ENCODE measurements around the gene KRTAP10-2.
A peak's percentile ranks its signal among the peaks of the same experiment; 100 is the strongest.
"Not testable (repeated sequence)": the region's sequence is repeated elsewhere in the genome, so short reads cannot be mapped to it uniquely, and the experiment has no call there.

The KRTAP10-2 gene

DNA sequence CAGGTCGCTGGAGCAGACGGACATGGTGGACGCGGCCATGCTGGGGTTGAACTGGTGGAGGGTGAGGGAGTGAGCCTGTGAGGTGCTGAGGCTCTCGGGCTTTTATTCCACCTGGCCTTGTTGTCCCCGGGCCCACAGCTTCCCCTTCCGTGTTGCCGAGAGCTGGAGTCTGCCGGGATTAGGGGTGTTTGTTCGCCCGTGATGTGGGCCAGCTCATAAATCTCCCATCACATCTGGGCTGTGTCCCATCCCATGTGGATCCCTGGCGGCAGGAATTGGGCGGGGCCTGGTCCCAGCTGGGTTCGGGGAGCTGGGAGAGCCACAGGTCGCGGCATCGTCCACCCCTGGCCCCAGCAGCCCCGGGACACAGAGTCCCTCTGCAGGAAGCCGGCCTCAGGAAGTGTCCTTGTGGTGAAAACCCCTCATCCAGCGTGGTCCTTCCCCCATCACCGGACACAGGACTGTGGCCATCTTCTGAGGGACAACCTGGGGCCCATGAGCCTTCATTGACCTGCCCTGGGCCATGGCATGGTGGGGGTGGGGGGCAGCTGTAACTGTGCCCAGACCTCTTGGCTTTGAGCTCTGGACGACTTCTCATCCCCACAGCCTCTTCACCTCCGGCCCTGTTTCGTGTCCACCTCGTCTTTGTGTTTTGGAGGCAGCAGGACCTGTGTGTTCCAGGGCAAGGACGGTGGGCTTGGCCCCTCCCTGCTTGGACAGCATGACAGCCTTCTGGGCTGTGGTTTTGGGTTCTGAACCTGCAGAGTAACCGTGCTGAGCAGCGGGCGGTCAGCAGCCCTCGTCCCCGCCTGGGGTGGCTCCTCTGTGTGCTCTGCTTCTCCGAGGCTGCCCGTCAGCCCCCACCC is 41.4 kb upstream of the KRTAP10-2 start, which contains the start of gene KRTAP10-6:
TSS of gene KRTAP10-6 (minus strand) at position 60 of the 866 bp plus-strand sequence. CDS start at position 39, 21 bp downstream.
- Histone ChIP-seq H3K36me3 (ENCODE audit: insufficient read depth, low read length) (no peaks in the 10 kb centered on the region), H3K4me1 (ENCODE audit: control insufficient read depth, insufficient read depth, low read length) (peaks cover 5% of the 10 kb centered on the region), H3K4me3 (ENCODE audit: low read length) (no peak within 1 kb of the TSS), H3K9me3 (replicated peaks; ENCODE audit: low read length) (no peaks in the 10 kb centered on the region), H3K9ac (ENCODE audit: low read depth, low read length) (no peak within 1 kb of the TSS), H3K27me3 (ENCODE audit: control insufficient read depth, insufficient read depth, low read length) (peaks cover 61% of the 10 kb centered on the region), H3K4me2 (ENCODE audit: low read length) (peak within 1 kb of the TSS; percentile 32)

DNA sequence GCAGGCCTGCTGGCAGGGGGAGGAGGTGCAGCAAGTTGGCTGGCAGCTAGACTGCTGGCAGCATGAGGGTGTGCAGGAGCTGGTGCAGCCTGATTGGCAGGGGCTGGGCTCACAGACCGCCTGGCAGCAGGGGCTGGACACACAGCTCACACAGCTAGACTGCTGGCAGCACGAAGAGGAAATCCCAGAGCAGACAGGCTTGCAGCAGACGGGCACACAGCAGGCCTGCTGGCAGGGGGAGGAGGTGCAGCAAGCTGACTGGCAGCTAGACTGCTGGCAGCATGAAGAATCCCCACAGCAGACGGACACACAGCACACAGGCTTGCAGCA is 40.5 kb upstream of the KRTAP10-2 start:
- not testable (repeated sequence) for H3K9me3 ChIP-seq (replicated peaks; ENCODE audit: low read length); H3K9ac ChIP-seq (ENCODE audit: low read depth, low read length); H3K4me2 ChIP-seq (ENCODE audit: low read length); H3K36me3 ChIP-seq (ENCODE audit: insufficient read depth, low read length); H3K4me3 ChIP-seq (ENCODE audit: low read length); H3K4me1 ChIP-seq (ENCODE audit: control insufficient read depth, insufficient read depth, low read length)
- H3K27me3 ChIP-seq (ENCODE audit: control insufficient read depth, insufficient read depth, low read length): peaks cover 60% of the 10 kb centered on the region

DNA sequence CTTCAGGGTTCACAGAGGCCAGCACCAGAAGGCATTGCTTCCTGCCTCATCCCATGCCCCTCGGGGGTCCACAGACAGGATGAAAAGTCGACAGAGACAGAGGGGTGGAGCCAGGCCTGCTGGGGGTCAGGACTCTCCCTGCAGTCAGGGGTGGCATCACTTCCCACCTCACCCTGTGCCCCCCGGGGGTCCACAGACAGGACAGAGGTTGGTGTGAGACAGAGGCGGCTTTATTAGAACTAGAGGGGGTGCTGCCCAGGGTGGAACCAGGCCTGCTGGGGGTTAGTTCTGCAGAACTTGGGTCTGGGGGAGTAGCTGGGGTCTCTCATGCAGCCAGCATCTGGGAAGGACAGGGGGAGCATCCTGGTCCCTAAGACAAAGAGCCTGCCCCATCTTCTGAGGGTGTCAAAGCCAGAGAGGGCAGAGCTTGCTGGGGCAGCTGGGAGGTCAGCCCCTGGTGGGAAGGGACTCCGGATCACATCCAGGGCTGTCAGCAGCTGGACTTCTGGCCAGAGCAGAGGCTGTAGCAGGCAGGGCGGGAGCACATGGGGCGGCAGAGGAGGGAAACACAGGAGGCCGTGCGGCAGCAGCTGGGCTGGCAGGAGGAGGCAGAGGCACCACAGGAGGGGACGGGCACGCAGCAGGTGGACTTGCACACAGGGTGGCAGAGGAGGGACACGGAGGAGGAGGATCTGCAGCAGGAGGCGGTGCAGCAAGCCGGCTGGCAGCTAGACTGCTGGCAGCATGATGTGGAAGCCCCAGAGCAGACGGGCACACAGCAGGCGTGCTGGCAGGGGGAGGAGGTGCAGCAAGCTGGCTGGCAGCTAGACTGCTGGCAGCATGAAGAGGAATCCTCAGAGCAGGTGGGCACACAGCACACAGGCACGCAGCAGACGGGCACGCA is 39.8 kb upstream of the KRTAP10-2 start:
- H3K9me3 ChIP-seq (replicated peaks; ENCODE audit: low read length); H3K4me2 ChIP-seq (ENCODE audit: low read length); H3K4me1 ChIP-seq (ENCODE audit: control insufficient read depth, insufficient read depth, low read length); H3K9ac ChIP-seq (ENCODE audit: low read depth, low read length); H3K36me3 ChIP-seq (ENCODE audit: insufficient read depth, low read length); H3K4me3 ChIP-seq (ENCODE audit: low read length): not testable (repeated sequence)
- peaks cover 54% of the 10 kb centered on the region for H3K27me3 ChIP-seq (ENCODE audit: control insufficient read depth, insufficient read depth, low read length)

DNA sequence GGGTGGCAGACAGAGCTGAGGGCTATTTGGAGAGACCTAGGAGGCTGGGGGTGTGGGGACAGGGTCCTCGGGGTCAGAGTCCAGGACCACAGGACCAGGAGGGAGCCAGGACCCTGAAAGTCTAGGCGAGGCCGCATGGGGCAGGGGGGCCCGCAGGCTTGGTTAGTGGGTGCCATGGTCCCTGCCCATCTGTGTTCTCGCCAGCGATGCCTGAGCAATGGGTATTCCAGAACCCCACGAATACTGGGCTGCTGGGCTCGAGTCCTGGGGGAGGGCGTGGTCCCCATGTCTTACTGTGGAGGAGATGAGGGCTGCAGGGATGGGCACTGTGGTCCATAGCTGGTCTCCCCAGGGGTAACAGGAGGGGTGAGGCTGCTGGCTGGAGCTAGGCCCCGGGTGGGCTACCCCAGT is 39.0 kb upstream of the KRTAP10-2 start:
- Histone ChIP-seq H3K4me3 (ENCODE audit: low read length) (no peak overlapping the region), H3K27me3 (ENCODE audit: control insufficient read depth, insufficient read depth, low read length) (peaks cover 54% of the 10 kb centered on the region), H3K4me2 (ENCODE audit: low read length) (no peak overlapping the region), H3K9ac (ENCODE audit: low read depth, low read length) (no peak overlapping the region), H3K4me1 (ENCODE audit: control insufficient read depth, insufficient read depth, low read length) (peaks cover 5% of the 10 kb centered on the region), H3K9me3 (replicated peaks; ENCODE audit: low read length) (no peaks in the 10 kb centered on the region), H3K36me3 (ENCODE audit: insufficient read depth, low read length) (no peaks in the 10 kb centered on the region)

- H3K9ac ChIP-seq (ENCODE audit: low read depth, low read length): no peak overlapping the region
- no peaks in the 10 kb centered on the region for H3K9me3 ChIP-seq (replicated peaks; ENCODE audit: low read length)
- H3K27me3 ChIP-seq (ENCODE audit: control insufficient read depth, insufficient read depth, low read length): peaks cover 54% of the 10 kb centered on the region
- no peak overlapping the region for H3K4me2 ChIP-seq (ENCODE audit: low read length)
- H3K36me3 ChIP-seq (ENCODE audit: insufficient read depth, low read length): no peaks in the 10 kb centered on the region
- H3K4me3 ChIP-seq (ENCODE audit: low read length): no peak overlapping the region
- peaks cover 5% of the 10 kb centered on the region for H3K4me1 ChIP-seq (ENCODE audit: control insufficient read depth, insufficient read depth, low read length)
Observed at GRCh38 chr21:44589586-44590305, 38.4 kb upstream of the KRTAP10-2 start.

DNA sequence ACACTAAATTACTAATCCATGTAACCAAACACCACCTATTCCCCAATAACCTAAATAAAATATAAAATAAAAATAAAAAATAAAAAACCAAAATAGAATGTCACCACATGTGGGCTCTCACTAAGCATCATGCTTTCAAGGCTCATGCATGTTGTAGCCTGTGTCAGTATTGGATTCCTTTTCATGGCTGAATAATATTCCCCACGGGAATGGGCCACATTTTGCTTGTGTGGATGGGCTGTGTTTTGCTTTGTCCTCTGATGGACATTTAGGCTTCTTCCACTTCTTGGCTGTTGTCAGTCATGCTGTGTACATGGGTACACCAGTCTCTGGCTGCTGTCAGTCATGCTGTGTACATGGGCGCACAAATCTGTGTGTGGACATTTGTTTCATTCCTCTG is 37.8 kb upstream of the KRTAP10-2 start:
- H3K27me3 ChIP-seq (ENCODE audit: control insufficient read depth, insufficient read depth, low read length): peaks cover 55% of the 10 kb centered on the region
- H3K9me3 ChIP-seq (replicated peaks; ENCODE audit: low read length): no peaks in the 10 kb centered on the region
- H3K4me2 ChIP-seq (ENCODE audit: low read length): no peak overlapping the region
- no peak overlapping the region for H3K4me3 ChIP-seq (ENCODE audit: low read length)
- no peaks in the 10 kb centered on the region for H3K36me3 ChIP-seq (ENCODE audit: insufficient read depth, low read length)
- no peak overlapping the region for H3K9ac ChIP-seq (ENCODE audit: low read depth, low read length)
- H3K4me1 ChIP-seq (ENCODE audit: control insufficient read depth, insufficient read depth, low read length): peaks cover 5% of the 10 kb centered on the region

- Histone ChIP-seq H3K9ac (ENCODE audit: low read depth, low read length) (no peak overlapping the region), H3K27me3 (ENCODE audit: control insufficient read depth, insufficient read depth, low read length) (peaks cover 32% of the 10 kb centered on the region), H3K9me3 (replicated peaks; ENCODE audit: low read length) (peaks cover 4% of the 10 kb centered on the region), H3K4me3 (ENCODE audit: low read length) (no peak overlapping the region), H3K36me3 (ENCODE audit: insufficient read depth, low read length) (no peaks in the 10 kb centered on the region), H3K4me1 (ENCODE audit: control insufficient read depth, insufficient read depth, low read length) (no peaks in the 10 kb centered on the region), H3K4me2 (ENCODE audit: low read length) (no peak overlapping the region)
Observed at GRCh38 chr21:44585892-44586291, 34.6 kb upstream of the KRTAP10-2 start.

DNA sequence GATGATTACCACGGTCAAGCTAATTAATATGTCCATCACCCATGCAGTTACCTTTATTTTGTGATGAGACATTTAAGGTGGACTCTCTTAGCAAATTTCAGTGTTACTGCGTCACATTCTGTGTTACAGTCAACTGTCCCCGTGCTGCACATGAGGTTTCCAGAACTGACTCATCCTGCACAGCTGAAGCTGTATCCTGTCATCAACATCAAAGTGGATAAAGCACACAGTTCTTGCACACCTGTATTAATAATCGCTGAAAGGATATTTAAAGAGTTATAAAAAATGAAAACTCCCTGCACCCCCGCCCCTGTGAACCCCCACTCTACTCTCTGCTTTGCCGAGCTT is 32.5 kb upstream of the KRTAP10-2 start:
- Histone ChIP-seq H3K9ac (ENCODE audit: low read depth, low read length) (no peak overlapping the region), H3K4me3 (ENCODE audit: low read length) (no peak overlapping the region), H3K4me1 (ENCODE audit: control insufficient read depth, insufficient read depth, low read length) (no peaks in the 10 kb centered on the region), H3K27me3 (ENCODE audit: control insufficient read depth, insufficient read depth, low read length) (peaks cover 24% of the 10 kb centered on the region), H3K36me3 (ENCODE audit: insufficient read depth, low read length) (no peaks in the 10 kb centered on the region), H3K4me2 (ENCODE audit: low read length) (no peak overlapping the region), H3K9me3 (replicated peaks; ENCODE audit: low read length) (peaks cover 4% of the 10 kb centered on the region)

GRCh38 chr21:44583089-44583799 is 31.9 kb upstream of the KRTAP10-2 start:
- H3K9me3 ChIP-seq (replicated peaks; ENCODE audit: low read length): peaks cover 4% of the 10 kb centered on the region
- H3K36me3 ChIP-seq (ENCODE audit: insufficient read depth, low read length): no peaks in the 10 kb centered on the region
- H3K4me2 ChIP-seq (ENCODE audit: low read length): no peak overlapping the region
- H3K9ac ChIP-seq (ENCODE audit: low read depth, low read length): no peak overlapping the region
- H3K4me3 ChIP-seq (ENCODE audit: low read length): no peak overlapping the region
- H3K4me1 ChIP-seq (ENCODE audit: control insufficient read depth, insufficient read depth, low read length): no peaks in the 10 kb centered on the region
- H3K27me3 ChIP-seq (ENCODE audit: control insufficient read depth, insufficient read depth, low read length): peaks cover 24% of the 10 kb centered on the region

GRCh38 chr21:44582055-44582454 is 30.8 kb upstream of the KRTAP10-2 start:
- no peak overlapping the region for H3K9ac ChIP-seq (ENCODE audit: low read depth, low read length)
- no peaks in the 10 kb centered on the region for H3K36me3 ChIP-seq (ENCODE audit: insufficient read depth, low read length)
- H3K4me1 ChIP-seq (ENCODE audit: control insufficient read depth, insufficient read depth, low read length): no peaks in the 10 kb centered on the region
- no peak overlapping the region for H3K4me2 ChIP-seq (ENCODE audit: low read length)
- H3K27me3 ChIP-seq (ENCODE audit: control insufficient read depth, insufficient read depth, low read length): peaks cover 24% of the 10 kb centered on the region
- peaks cover 4% of the 10 kb centered on the region for H3K9me3 ChIP-seq (replicated peaks; ENCODE audit: low read length)
- no peak overlapping the region for H3K4me3 ChIP-seq (ENCODE audit: low read length)

DNA sequence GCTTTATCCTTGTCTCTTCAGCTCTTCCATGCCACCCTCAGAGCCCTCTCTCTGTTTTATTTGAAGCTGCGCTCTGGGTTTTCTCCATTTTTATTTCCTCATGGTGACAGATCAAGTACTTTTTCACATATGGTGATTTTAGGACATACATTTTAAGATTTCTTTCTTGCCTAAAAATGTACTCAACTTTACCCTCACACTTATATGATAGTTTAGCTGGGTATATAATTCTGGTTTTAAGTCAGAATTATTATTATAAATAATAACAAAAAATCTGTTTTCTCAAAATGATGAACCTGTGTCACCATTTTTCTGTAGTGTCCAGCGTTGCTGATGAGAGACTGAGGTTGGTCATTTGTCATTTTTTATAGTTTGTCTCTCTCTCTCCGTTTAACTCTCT is 29.9 kb upstream of the KRTAP10-2 start:
- Histone ChIP-seq H3K27me3 (ENCODE audit: control insufficient read depth, insufficient read depth, low read length) (peaks cover 24% of the 10 kb centered on the region), H3K4me1 (ENCODE audit: control insufficient read depth, insufficient read depth, low read length) (no peaks in the 10 kb centered on the region), H3K9ac (ENCODE audit: low read depth, low read length) (no peak overlapping the region), H3K36me3 (ENCODE audit: insufficient read depth, low read length) (no peaks in the 10 kb centered on the region), H3K4me2 (ENCODE audit: low read length) (no peak overlapping the region), H3K4me3 (ENCODE audit: low read length) (no peak overlapping the region), H3K9me3 (replicated peaks; ENCODE audit: low read length) (peaks cover 4% of the 10 kb centered on the region)

Measured in skeletal muscle satellite cell (primary cell).